C4-2B (cell line): ENCODE measurements around the gene RPUSD1.

Source experiments
- ZFX ChIP-seq: fragments of 450-650 bp; IDR thresholded peaks from 2 replicates; pipeline ENCODE4 v1.6.1; 2017
- TF ChIP-seq, protein P1 (sequence below): fragments of 450-650 bp; conservative IDR thresholded peaks from 2 replicates; pipeline ENCODE4 v1.5.1; 2017; ENCODE audit warnings: mild to moderate bottlenecking

DNA sequence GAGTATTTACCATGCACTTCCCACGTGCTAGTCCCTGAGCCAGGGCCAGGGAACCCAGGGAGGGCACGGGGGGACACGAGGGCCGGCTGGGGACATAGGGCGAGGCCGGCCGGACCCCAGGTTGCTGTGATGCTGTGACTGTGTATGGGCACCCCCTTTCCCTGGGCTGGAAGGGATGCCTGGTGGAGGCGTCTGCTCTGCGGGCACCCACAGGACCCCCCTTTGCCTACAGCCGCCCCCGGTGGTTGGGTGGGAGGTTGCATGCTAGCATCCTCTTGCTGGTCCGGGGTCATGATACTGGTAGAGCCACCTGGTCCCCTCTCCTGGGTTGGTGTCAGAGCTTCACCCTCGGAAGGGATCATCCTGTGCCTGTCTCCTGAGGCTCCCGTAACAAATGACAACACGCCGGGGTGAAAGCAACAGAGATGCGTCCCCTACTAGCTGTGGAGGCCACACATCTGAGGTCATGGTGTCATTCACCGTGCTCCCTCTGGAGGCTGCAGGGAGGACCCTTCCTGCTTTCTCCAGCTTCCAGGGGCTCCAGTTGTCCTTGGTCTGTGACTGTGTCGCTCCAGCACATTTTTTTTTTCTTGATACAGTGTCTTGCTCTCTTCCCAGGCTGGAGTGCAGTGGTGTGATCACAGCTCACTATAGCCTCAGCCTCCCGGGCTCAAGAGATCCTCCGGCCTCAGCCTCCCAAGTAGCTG is 44.2 kb downstream of the RPUSD1 start:
- TF ChIP-seq, protein P1, sequence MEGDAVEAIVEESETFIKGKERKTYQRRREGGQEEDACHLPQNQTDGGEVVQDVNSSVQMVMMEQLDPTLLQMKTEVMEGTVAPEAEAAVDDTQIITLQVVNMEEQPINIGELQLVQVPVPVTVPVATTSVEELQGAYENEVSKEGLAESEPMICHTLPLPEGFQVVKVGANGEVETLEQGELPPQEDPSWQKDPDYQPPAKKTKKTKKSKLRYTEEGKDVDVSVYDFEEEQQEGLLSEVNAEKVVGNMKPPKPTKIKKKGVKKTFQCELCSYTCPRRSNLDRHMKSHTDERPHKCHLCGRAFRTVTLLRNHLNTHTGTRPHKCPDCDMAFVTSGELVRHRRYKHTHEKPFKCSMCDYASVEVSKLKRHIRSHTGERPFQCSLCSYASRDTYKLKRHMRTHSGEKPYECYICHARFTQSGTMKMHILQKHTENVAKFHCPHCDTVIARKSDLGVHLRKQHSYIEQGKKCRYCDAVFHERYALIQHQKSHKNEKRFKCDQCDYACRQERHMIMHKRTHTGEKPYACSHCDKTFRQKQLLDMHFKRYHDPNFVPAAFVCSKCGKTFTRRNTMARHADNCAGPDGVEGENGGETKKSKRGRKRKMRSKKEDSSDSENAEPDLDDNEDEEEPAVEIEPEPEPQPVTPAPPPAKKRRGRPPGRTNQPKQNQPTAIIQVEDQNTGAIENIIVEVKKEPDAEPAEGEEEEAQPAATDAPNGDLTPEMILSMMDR = no peak; the same call in 1 of the 2 replicates
- no peak for TF ChIP-seq ZFX
